Liver (tissue), 9 donors: ENCODE results near the gene MEF2D. TPM values are rescaled to one million over a fixed set of nuclear protein-coding genes. Genes with fewer than 3 reads are reported as not detected.

Source experiments
- DNase-seq: peaks from one replicate; pipeline ENCODE4 v3.0.0-alpha.2; 2017; ENCODE audit warnings: low spot score
- H3K27ac ChIP-seq, 2 donors: one replicate each; pipeline ENCODE4 v1.7.0; 2013; ENCODE audit warnings: inconsistent platforms in 2 of 2, low read length in 2 of 2, control low read depth in 1 of 2, low read depth in 1 of 2, mild to moderate bottlenecking in 1 of 2
- H3K27me3 ChIP-seq, 4 donors: one replicate each; pipeline versions ENCODE4 v1.6.1 to v1.7.0; 2013; ENCODE audit warnings: low read length in 3 of 4, inconsistent platforms in 1 of 4, mild to moderate bottlenecking in 1 of 4, moderate library complexity in 1 of 4; ENCODE audit not compliant: control insufficient read depth in 4 of 4, insufficient read depth in 4 of 4
- H3K36me3 ChIP-seq, 4 donors: one replicate each; pipeline versions ENCODE4 v1.6.1 to v1.7.0; 2013; ENCODE audit warnings: low read length in 3 of 4, mild to moderate bottlenecking in 3 of 4, low read depth in 1 of 4, moderate library complexity in 1 of 4; ENCODE audit not compliant: control insufficient read depth in 4 of 4, insufficient read depth in 3 of 4
- H3K4me1 ChIP-seq, 4 donors: one replicate each; pipeline versions ENCODE4 v1.6.1 to v1.7.0; 2013; ENCODE audit warnings: low read length in 3 of 4, mild to moderate bottlenecking in 3 of 4, moderate library complexity in 1 of 4; ENCODE audit not compliant: control insufficient read depth in 4 of 4, insufficient read depth in 4 of 4
- H3K4me3 ChIP-seq, 3 donors: one replicate each; pipeline versions ENCODE4 v1.6.1 to v1.7.0; 2013; ENCODE audit warnings: low read length in 3 of 3, control low read depth in 1 of 3, low read depth in 1 of 3, mild to moderate bottlenecking in 1 of 3
- H3K9ac ChIP-seq, 2 donors: one replicate each; pipeline ENCODE4 v1.7.0; 2013; ENCODE audit warnings: low read length in 2 of 2, mild to moderate bottlenecking in 2 of 2, moderate library complexity in 2 of 2, control low read depth in 1 of 2, low read depth in 1 of 2
- H3K9me3 ChIP-seq, 4 donors: one replicate each; pipeline versions ENCODE4 v1.6.1 to v1.7.0; 2013; ENCODE audit warnings: low read length in 3 of 4; ENCODE audit not compliant: control insufficient read depth in 4 of 4
- ATF3 ChIP-seq: IDR thresholded peaks from 2 replicates; pipeline ENCODE4 v1.6.1; 2016; ENCODE audit warnings: antibody characterized with exemption
- CTCF ChIP-seq: fragments of 150-350 bp; IDR thresholded peaks from 2 replicates; pipeline ENCODE4 v1.5.1; 2017; ENCODE audit warnings: improper control_type of control experiment, low read depth, low read length; ENCODE audit not compliant: missing input control
- EGR1 ChIP-seq, 2 donors: IDR thresholded peaks; 2 replicates each; pipeline ENCODE4 v1.6.1; 2016 to 2018; ENCODE audit warnings: antibody characterized with exemption in 2 of 2, low read depth in 2 of 2
- FOXA1 ChIP-seq: IDR thresholded peaks from 2 replicates; pipeline ENCODE4 v1.6.1; 2016; ENCODE audit warnings: antibody characterized with exemption
- FOXA2 ChIP-seq: IDR thresholded peaks from 2 replicates; pipeline ENCODE4 v1.6.1; 2016; ENCODE audit warnings: antibody characterized with exemption
- GABPA ChIP-seq, 2 donors: IDR thresholded peaks in 1 of 2; conservative IDR thresholded peaks in 1 of 2; 2 replicates each; pipeline ENCODE4 v1.6.1; 2016; ENCODE audit warnings: antibody characterized with exemption in 2 of 2, mild to moderate bottlenecking in 1 of 2, moderate library complexity in 1 of 2
- HNF4A ChIP-seq, 2 donors: conservative IDR thresholded peaks; 2 replicates each; pipeline ENCODE4 v1.6.1; 2016; ENCODE audit warnings: antibody characterized with exemption in 2 of 2, mild to moderate bottlenecking in 2 of 2
- HNF4G ChIP-seq: IDR thresholded peaks from 2 replicates; pipeline ENCODE4 v1.6.1; 2016; ENCODE audit warnings: antibody characterized with exemption
- JUND ChIP-seq, 2 donors: IDR thresholded peaks; 2 replicates each; pipeline ENCODE4 v1.6.1; 2016; ENCODE audit warnings: antibody characterized with exemption in 2 of 2
- NR2F2 ChIP-seq: IDR thresholded peaks from 2 replicates; pipeline ENCODE4 v1.6.1; 2016; ENCODE audit warnings: antibody characterized with exemption
- RAD21 ChIP-seq, 2 donors: IDR thresholded peaks; 2 replicates each; pipeline ENCODE4 v1.6.1; 2016; ENCODE audit warnings: antibody characterized with exemption in 2 of 2, mild to moderate bottlenecking in 2 of 2
- RXRA ChIP-seq, 2 donors: IDR thresholded peaks; 2 replicates each; pipeline ENCODE4 v1.6.1; 2017 to 2018; ENCODE audit warnings: antibody characterized with exemption in 2 of 2, mild to moderate bottlenecking in 1 of 2
- SP1 ChIP-seq: IDR thresholded peaks from 2 replicates; pipeline ENCODE4 v1.6.1; 2018; ENCODE audit warnings: antibody characterized with exemption, mild to moderate bottlenecking
- TAF1 ChIP-seq: conservative IDR thresholded peaks from 2 replicates; pipeline ENCODE4 v1.6.1; 2016; ENCODE audit warnings: antibody characterized with exemption, mild to moderate bottlenecking
- YY1 ChIP-seq: IDR thresholded peaks from 2 replicates; pipeline ENCODE4 v1.6.1; 2016; ENCODE audit warnings: antibody characterized with exemption, mild to moderate bottlenecking
- ZBTB33 ChIP-seq: IDR thresholded peaks from 2 replicates; pipeline ENCODE4 v1.6.1; 2016; ENCODE audit warnings: antibody characterized with exemption
- WGBS: extraction: QIAGEN DNeasy Blood & Tissue Kit; methylation state at CpG from one replicate; pipeline ENCODE4 v1.1.7; 2013; 5-methylcytosine and 5-hydroxymethylcytosine counted together
- polyA plus RNA-seq, 2 donors: library from polyadenylated mRNA; stranded (reverse) in 1 of 2; unstranded in 1 of 2; fragments of 200-250 nt in 1 of 2; fragments of >200 nt in 1 of 2; fragmentation: Nextera tagmentation in 1 of 2; extraction: Ambion mirVana in 1 of 2; gene quantifications; one replicate each; pipeline versions ENCODE4 v1.2.1 to v1.2.3, GENCODE V29; 2013 to 2015
- total RNA-seq, 2 donors: library from RNA; depleted of rRNA; stranded (reverse); fragments of >200 nt; gene quantifications; one replicate each; pipeline ENCODE4 v1.2.3, GENCODE V29; 2014
- TF ChIP-seq, protein P1 (sequence below): IDR thresholded peaks from 2 replicates; pipeline ENCODE4 v1.6.1; 2016; ENCODE audit warnings: antibody characterized with exemption
- TF ChIP-seq, protein P2 (sequence below): IDR thresholded peaks from 2 replicates; pipeline ENCODE4 v1.6.1; 2016; ENCODE audit warnings: antibody characterized with exemption, mild to moderate bottlenecking
- donor health status: healthy.
- donor health status: healthy.
- donor health status: healthy.
- donor health status: healthy.
- donor health status: healthy.

MEF2D gene
- total and polyA plus RNA-seq, 4 donors: 3.4 to 7.6 (median 5.5) TPM

GRCh38 chr1:156436141-156437036, 64.2 kb downstream of the MEF2D start:
- no peak for DNase-seq
- Histone ChIP-seq H3K4me3 (peak overlapping the region in 1 of 3 donors; percentile 56), H3K27me3 (peaks cover 0 to 54% (median 38%) of the 10 kb centered on the region in 4 donors), H3K9me3 (no peaks in the 10 kb centered on the region), H3K27ac (no peak overlapping the region), H3K9ac (no peak overlapping the region), H3K36me3 (no peaks in the 10 kb centered on the region), H3K4me1 (peaks cover 4 to 14% (median 5%) of the 10 kb centered on the region in 4 donors)
- TF ChIP-seq HNF4A (conservative IDR thresholded peaks at IDR 0.05) (no peak), ATF3 (no peak), TAF1 (no peak), CTCF (no peak), HNF4G (no peak), SP1 (no peak), FOXA2 (no peak), JUND (IDR thresholded peaks at IDR 0.05) (no peak), GABPA (IDR thresholded peaks at IDR 0.05 in 1 of 2, conservative IDR thresholded peaks at IDR 0.05 in 1 of 2) (no peak), ZBTB33 (no peak), EGR1 (IDR thresholded peaks at IDR 0.05; ENCODE audit: low read depth in 2 of 2) (no peak), FOXA1 (no peak), RAD21 (IDR thresholded peaks at IDR 0.05) (no peak), RXRA (IDR thresholded peaks at IDR 0.05) (no peak), NR2F2 (no peak), YY1 (no peak)
- TF ChIP-seq, protein P1, sequence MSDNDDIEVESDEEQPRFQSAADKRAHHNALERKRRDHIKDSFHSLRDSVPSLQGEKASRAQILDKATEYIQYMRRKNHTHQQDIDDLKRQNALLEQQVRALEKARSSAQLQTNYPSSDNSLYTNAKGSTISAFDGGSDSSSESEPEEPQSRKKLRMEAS: no peak
- TF ChIP-seq, protein P2, sequence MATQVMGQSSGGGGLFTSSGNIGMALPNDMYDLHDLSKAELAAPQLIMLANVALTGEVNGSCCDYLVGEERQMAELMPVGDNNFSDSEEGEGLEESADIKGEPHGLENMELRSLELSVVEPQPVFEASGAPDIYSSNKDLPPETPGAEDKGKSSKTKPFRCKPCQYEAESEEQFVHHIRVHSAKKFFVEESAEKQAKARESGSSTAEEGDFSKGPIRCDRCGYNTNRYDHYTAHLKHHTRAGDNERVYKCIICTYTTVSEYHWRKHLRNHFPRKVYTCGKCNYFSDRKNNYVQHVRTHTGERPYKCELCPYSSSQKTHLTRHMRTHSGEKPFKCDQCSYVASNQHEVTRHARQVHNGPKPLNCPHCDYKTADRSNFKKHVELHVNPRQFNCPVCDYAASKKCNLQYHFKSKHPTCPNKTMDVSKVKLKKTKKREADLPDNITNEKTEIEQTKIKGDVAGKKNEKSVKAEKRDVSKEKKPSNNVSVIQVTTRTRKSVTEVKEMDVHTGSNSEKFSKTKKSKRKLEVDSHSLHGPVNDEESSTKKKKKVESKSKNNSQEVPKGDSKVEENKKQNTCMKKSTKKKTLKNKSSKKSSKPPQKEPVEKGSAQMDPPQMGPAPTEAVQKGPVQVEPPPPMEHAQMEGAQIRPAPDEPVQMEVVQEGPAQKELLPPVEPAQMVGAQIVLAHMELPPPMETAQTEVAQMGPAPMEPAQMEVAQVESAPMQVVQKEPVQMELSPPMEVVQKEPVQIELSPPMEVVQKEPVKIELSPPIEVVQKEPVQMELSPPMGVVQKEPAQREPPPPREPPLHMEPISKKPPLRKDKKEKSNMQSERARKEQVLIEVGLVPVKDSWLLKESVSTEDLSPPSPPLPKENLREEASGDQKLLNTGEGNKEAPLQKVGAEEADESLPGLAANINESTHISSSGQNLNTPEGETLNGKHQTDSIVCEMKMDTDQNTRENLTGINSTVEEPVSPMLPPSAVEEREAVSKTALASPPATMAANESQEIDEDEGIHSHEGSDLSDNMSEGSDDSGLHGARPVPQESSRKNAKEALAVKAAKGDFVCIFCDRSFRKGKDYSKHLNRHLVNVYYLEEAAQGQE: no peak
- 5% methylated on average over 77 of the region's 77 CpGs for WGBS
